NOMO-1 treated with dmso at 0.1 percent for 144 hours (cell line): ENCODE data around the gene LINC01488.

Experiments
- DNase-seq: peaks from one replicate; lab custom pipeline; 2025; ENCODE audit not compliant: unreplicated experiment; lab: John Stamatoyannopoulos, UW

The LINC01488 gene

DNA sequence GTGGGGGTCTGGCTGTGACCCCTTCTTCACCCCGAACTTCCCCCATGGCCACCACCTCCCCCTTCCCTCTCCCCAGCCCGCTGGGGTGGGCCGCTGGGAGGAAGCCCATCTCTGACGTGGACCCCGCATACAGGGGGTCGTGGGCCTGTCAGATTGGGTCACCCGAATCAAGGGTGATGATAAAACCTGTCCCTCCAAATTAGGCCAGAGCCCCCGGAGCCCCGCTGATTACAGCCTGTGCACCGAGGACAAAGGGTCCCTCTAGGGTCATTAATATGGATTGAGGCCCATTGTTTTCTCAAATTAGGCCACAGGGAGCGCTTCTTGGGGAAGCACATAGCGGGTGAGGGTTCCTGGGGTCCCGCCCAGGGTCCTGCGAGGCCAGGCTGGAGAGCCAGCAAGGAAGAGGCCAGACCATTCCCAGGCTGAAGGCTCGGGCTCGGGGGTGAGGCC is 4.9 kb upstream of the LINC01488 start:
- DNase-seq = no peak

DNA sequence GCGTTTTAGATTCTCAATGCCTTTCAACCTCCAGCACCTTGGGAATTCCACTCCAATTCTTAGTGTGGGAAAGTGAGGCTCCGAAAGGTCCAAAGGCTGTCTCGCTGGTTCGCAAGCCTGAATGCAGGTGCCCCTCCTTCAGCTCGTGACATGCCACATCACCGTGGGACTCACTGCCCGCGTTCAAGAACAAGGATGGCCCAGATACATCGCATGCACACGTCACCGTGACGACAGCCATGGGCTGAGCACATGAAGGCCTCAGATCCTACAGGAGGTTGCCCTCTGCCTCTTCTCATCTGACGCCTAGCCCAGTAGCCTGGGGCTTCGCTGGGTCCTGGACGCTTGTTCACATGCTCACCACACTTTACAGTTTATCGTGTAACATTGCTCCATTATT is 4.4 kb upstream of the LINC01488 start:
- no peak for DNase-seq

DNA sequence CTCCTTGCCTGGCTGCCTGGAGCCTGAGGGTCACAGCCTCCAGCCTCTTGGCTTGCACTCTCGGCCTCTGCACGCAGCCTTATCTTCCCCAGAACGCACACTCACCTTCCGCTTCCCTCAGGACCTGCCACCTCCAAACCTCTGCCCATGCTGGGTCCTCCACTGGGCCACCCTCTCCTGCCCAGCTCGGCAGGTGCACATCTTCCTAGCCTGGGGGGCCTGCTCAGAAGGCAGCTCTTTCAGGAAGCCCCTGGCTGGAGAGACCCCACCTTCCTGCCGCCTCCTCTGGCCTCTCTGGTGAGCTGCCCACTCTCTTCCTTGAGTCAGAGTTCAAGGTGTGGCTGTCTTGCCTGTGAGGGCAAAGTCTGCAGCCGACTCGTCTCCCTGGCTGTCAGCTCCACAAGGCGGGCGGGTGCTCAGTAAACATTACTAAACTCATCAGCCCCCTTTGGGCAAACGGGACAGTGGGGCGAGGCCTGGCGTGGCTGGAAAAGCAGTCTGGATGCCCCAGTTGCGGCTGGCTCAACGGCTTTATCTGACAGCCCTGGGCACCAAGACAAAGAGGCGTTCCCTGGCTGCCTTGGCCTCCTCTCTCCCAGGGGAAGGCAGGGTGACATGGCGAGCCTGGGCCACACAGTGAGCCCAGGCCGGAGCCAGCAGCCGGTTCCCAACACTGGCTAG is 1.7 kb upstream of the LINC01488 start:
- no peak for DNase-seq

DNA sequence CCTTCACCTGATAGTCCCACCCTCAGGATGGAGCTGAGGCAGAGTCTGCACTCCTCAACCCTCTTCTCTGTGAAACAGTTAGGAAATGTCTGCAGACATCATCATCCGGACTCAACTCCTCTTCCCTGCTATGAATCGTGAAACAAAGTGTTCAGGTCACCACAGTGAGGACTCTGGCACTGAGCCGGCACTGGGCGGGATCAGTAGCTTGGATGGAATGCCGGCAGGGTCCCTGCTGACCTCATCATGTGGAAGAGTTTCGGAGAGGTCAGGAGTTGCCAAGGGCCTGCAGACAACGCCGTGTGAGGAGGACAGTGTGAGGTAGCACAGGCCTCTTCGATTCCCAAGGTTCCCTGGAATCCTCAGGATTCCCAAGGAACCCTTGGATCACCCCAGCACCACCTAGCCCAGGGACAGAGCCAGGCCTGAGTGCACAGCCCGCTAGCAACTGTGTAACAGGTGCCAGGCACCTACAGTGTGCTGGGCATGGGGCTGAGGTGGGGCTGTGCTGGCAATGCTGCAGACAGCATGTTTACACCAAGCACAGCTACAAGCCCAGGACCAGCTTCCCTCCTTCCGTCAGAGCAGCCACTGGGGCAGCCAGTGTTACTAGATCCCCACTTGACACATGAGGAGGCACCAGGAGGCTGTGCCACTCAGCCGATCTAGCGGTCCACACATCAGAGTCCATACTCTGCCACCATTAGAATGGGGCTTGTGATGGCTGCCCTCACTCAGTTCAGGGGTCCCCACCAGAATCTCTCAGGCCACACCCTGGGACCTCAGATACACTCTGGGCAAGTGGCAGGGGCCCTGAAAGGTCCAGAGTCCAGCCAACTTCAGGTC is 693 bp upstream of the LINC01488 start:
- no peak for DNase-seq

DNA sequence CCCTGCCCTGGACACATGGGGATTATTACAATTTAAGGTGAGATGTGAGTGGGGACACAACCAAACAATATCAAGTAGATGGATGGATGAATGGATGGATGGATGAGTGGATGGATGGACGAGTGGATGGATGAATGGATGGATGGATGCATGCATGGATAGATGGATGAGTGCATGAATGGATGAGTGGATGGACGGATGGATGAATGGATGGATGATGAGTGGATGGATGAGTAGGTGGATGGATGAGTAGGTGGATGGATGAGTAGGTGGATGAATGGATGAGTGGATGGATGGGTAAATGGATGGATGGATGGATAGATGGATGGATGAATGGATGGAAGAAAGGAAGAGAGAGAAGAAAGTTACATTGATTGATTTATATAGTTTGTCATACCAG is 859 bp downstream of the LINC01488 start:
- no peak for DNase-seq

DNA sequence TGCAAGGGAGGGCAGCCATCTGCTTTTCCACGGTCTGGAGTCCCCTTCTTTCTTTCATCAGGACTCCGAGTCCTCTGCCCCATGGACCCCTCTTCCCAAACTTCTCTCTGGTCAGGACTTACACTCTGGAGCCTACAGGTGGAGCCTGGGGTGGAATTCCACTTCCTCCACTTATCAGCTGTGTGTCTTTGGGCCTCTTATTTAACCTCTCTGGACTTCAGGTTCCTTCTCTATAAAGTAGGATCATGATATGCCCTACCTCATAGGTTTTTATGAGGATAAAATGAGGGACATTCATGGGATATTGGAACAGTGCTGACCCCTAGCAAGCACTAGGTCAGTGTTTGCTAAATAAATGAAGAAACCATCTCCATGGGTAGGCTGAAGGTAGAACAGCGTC is 1.7 kb downstream of the LINC01488 start:
- no peak for DNase-seq

DNA sequence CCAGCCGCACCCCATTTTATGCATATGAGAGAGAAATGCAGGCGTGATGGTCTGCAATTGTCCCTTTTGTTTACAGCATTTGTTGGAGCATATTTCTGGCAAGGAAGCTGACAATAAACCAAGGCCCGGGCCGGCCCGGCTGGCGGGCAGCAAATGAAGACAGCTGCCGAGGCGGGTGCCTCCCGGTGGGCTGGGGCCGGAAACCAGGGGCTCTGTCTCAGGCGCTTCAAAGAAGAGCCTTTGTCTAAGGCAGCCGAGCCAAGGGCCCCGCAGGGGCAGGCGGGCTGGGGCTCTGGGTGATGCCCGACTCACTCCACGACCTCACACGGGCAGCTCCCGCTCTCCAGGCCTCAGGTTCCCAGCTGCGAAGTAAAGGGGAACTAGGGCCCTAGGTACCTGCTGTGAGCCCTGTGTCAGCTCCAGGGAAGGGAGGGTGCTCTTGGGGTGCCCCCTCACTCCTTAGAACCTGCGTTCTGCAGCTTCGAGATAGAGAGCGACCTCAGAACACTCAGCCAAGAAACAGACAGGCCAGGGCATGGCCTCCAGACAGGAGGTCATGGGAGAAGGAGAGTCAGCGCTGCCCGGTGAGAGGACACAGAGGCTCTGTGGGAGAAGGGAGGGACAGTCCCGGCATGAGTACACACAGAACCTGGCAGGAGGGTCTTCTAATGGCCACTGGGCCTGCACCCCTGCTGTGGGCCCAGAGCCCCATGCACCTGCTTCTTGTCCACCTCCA is 2.4 kb downstream of the LINC01488 start:
- no peak for DNase-seq

DNA sequence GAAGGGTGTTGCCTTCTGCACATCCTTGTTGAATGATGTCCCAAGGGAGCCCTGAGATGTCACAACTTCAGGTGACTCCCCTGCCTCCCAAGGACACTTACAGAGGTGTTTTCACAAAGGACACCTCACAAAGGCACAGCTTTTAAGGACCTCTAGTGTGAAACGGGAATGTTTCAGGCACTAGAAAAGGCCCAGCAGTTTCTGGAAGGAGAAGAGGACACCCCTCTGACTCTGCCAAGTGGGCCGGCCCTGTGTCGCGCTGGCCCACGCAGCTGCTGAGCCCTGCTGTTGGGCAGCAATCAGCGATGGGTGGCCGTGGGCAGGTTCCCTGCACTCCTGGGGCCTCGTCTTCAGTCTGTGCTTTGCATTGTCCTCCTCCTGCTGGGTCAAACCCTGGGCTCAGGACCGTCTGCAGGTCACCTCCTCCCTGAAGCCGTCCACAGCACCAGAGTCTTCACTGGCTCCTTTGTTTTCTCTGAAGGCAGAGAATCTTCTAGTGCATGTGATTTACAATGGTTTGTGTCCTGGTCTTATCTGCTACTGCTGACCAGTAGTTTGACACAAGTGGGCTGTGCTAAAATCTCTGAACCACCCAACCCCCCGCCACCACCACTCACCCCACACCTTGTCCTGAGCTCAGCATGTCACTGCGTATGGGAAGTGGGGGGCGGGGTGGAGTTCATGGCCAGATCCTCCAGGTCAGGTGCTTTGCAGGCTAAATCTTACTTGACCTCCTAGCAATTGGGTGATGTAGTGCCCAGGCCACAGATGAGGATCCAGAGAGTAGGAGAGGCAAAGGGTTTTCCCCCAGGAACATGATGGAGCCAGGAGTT is 3.2 kb downstream of the LINC01488 start:
- DNase-seq = no peak

DNA sequence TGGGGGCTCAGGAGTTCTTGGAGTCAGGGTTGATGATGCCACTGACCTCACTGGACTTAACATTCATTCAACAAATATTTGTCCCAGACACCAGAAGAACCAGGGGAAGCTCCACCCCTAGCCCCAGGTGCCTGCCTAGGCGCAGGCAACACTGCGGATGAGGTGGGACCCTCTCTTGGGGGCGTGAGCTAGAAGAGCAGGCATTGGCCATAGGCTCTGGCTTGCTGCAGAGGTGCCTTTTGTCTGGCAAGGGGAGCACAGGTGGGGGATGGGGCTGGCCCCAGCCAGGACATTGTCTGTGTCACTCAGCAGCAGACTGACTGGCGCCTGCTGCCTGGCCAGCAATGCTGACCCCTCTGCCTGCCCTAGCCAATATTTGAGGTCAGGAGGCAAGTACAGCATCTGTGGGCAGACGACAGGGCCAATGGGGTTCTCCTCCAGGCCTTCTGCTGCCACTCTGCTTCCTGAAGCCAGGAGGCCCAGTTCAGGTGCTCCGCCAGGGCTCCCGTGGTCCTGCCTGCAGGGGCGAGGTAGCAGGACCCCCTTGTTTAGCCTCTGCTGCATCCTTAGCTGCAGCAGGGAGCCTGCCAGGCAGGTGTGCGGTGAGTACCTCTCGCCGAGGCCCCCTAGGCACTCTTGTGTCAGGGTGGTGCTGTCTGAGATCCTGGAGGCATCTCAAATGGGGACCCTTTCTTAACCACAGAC is 4.0 kb downstream of the LINC01488 start:
- no peak for DNase-seq

DNA sequence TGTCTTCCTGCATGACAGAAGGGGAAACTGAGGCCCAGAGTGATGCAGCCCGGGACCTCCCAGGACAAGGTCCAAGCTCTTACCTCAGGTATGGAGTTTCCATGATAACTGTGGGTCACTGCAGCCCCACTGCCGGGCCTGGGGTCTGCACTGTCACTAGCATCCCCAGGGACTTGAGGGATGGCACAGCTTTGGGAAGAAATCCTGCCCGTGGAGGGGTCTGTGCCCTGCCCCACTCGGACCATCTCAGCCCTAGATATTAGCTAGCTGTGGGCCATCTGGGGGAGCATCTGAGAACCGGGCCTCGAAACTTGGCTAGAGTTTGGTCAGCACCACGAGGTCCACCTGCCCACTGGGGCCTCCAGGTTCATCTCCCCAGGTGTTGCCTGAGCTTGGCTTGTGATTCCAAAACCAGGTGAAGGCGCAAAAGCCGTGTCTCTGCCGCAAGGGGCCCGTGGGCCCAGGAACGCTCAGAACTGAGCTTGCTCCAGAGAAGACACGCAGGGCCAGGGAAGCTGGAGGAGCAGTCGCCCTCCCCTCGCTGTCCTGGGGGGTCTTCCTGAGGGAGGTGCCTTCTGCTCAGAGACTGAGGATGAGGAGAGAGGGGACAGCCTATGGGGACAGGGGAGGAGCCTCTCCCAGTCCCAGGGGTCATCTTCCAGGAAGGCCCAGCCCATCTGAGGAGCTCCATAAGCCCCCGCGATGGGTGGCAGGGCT is 4.8 kb downstream of the LINC01488 start:
- DNase-seq = no peak

DNA sequence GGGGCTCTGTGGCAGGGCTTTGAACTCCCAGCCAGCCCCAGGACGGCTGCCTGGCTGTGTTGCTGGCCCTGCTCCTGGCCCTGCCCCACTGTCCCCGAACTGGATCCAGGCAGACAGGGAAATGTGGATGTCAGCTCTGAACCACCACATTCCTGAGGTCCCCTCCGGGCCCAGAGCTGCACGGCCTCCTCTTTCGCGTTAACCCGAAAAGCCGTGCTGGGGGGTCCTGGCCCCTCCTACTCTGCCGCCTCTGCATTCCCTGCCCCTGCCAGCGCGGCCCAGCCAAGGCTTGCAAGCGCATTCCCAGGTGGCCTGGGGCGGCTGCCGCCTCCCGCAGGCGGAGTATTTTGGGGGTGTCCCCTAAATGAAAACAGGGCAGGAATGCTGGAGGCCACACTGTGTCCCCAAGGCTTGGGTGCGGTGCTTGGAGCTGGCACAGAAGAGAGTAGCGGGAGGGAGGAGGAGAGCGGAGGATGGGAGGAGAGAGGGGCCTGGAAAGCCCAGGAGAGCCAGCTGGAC is 5.4 kb downstream of the LINC01488 start:
- DNase-seq = no peak

DNA sequence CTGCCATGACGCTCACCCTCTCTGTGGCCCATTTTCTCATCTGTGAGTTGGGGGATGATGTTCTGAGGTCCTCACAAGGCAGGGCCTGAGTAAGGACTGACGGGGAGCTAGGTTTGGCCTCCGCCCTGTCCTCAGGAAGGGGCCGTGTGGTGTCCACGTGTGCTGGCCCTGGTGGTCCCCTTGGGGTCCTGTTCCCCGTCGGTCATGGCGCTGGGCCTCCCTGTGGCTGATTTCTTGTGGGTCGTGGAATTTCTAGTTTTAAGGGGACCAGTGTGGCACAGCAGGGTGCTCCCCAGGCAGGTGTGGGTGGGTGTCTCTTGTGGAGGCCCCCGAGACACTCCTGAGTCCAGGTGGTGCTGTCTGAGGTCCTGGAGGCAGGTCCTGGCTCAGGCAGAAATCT is 5.9 kb downstream of the LINC01488 start:
- DNase-seq = no peak

DNA sequence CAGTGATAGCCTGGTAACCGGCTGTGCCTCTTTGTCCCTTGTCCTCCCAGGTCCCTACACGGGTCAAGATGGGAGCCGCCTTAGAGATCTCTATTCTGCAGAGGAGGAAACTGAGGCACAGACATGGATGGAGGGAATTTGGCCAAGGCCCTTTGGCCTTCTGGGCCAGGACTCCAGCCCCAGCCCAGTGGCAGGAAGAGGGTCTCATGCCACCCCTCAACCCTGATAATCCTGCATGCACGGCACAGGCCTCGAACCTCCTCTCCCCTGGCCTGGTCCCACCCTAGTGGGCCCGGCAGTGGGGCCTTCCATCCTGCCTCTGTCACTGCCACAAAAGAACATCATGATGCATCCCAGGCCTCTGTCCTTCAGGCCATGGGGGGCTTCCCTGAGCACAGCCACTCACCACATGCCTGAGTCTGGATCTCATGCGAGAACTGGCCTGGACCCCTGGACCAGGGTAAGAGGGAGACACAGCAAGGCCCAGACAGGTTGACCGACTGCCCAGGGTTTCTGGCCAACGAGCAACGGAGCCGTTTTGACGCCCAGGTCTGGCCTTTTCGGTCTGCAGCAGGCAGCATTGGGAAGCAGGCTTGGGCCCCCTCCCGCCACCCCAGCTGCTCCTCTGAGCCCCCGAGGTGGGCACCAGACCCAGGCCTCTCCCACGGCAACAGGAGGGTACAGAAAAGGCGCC is 6.5 kb downstream of the LINC01488 start:
- no peak for DNase-seq

DNA sequence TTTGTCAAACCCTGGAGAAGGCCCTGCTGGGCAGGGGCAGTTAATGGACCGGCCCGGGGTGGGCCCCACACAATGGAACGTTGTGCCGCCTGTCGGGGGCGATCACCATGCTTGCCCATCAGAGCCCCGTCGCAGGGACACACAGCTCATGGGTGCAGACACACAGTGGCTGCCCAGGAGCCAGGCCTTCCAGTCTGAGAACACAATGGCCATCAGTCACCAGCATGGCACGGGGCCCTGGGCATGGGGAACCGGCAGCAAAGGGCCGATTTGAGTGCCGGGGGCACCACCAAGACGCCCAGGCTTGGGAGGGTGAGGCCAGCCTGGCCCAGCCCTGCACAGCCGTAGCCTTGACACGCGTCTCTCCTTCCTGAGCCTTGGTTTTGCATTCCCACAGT is 7.1 kb downstream of the LINC01488 start:
- no peak for DNase-seq

DNA sequence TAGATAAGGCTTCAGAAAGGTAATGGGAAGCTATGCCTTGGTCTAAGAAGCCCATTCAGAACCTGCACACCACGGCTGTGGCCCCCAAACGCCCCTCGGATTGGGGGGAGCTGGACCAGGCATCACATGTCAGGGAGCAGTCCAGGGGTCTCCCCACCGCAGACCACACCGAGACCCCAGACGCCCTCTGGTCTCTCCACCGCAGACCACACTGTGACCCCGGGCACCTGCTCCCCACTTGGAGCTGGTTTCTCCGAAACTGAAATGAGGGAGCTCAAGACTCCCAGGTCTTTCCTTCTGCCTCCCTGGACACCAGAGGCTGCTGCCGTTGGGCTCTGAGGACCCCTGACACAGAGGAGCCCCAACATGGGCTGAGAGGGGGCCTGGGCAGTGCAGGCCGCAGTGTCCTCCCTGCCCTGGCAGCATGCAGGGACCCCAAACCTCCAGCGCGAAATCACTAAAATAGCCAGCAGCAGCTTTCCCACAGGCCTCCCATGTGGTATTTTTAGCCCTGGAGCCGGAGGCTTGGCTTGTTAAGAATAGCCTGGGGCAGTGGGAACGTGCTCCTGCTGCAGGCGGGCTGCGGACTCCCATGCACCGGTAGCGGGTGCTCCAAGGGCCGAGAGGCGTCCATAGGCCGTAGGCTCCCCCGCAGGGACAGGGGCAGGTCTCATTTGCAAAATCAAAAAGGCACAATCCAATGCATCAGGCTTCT is 7.7 kb downstream of the LINC01488 start:
- no peak for DNase-seq

DNA sequence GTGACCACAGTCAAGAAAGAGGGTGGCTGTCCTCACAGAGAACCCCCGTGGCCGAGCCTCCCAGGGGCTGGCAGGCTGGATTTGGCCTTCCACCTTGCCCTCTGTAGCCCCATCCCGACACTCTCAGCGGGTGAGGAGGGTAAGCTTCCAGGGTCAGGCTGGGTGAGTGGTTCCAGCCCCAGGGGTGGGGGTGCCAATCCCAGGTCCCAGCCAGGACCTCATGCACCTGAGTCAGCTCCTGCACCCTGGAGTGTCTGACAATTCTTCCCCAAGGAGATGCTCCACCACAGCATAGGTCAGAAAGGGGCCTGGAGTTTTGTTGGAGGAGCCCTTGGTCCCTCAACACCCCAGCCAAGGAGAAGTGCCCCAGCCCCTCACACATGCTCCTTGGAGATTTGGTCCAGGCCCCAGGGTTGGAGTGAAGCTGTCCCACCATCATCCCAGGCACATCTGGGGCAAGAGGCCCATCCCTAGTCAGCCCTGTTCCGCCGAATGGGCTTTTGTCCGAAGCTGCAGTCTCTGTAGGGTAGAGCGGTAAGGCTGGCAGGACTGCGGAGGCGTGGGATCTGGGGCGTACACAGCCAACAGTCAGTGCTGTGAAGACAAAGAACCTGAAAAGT is 8.4 kb downstream of the LINC01488 start:
- DNase-seq = no peak

DNA sequence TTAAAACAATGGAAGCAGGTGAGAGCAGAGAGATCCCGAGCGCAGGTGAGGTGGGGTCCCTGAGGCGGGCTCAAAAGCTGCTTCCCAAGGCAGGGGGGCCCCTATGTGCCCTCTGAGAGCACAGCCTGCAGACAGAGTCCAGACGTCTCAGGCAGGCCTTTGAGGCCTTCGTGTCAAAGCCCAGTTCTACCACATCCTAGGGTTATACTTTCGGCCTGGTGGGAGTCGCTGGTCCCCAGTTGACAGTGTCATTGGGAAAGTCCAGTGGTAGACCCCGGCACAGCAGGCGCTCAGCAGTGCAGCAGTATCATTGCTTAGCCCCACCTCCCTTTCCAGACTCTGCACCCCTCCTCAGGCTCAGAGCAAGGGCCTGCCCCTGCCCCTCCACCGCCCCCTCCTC is 9.1 kb downstream of the LINC01488 start:
- no peak for DNase-seq
